Testis (tissue), 3 donors: ENCODE measurements around the gene RABL3. TPM values are rescaled to one million over a fixed set of nuclear protein-coding genes. Genes with fewer than 3 reads are reported as not detected.
"Not testable (repeated sequence)": the region's sequence is repeated elsewhere in the genome, so short reads cannot be mapped to it uniquely, and the experiment has no call there.

Source experiments
- DNase-seq: peaks from one replicate; pipeline ENCODE4 v3.0.0-alpha.2; 2019
- H3K27ac ChIP-seq, 2 donors: fragments of 200-600 bp; sonication (generic); one replicate each; pipeline ENCODE4 v1.5.1; 2019
- H3K27me3 ChIP-seq: fragments of 200-600 bp; sonication (generic); one replicate; pipeline ENCODE4 v1.5.1; 2019
- H3K36me3 ChIP-seq: fragments of 200-600 bp; sonication (generic); one replicate; pipeline ENCODE4 v1.5.1; 2017; ENCODE audit warnings: low read depth; ENCODE audit errors: missing control alignments
- H3K4me1 ChIP-seq: fragments of 200-600 bp; sonication (generic); one replicate; pipeline ENCODE4 v1.5.1; 2019
- H3K4me3 ChIP-seq, 2 donors: fragments of 200-600 bp; sonication (generic); one replicate each; pipeline ENCODE4 v1.5.1; 2017 to 2019
- H3K9me3 ChIP-seq: fragments of 200-600 bp; sonication (generic); one replicate; pipeline ENCODE4 v1.5.1; 2017
- CTCF ChIP-seq, 3 experiments: fragments of 450-650 bp in 2 of 3; fragments of 200-600 bp in 1 of 3; sonication (generic) in 1 of 3; IDR thresholded peaks; one replicate each; pipeline ENCODE4 v1.5.1; 2016 to 2019; ENCODE audit warnings: antibody characterized with exemption in 3 of 3, mild to moderate bottlenecking in 2 of 3, moderate library complexity in 1 of 3
- POLR2A ChIP-seq: fragments of 450-650 bp; IDR thresholded peaks from one replicate; pipeline ENCODE4 v1.6.1; 2017; ENCODE audit warnings: antibody characterized with exemption, mild to moderate bottlenecking, moderate library complexity
- WGBS, 2 donors: methylation state at CpG; one replicate each; pipeline ENCODE4 v1.1.5; 2018; 5-methylcytosine and 5-hydroxymethylcytosine counted together
- intact Hi-C: fragments of 100-400 bp; cut with DNase I; formaldehyde crosslinking; loops from one replicate; pipeline ENCODE4 v1.15.1; 2023; ENCODE audit warnings: low total_unique reads
- polyA plus RNA-seq: library from polyadenylated mRNA; stranded (reverse); fragments of 350-450 nt; fragmentation: Illumina TruSeq; extraction: RNeasy Lipid Tissue Mini Kit (QIAGEN cat#74804); gene quantifications from one replicate; pipeline ENCODE4 v1.2.3, GENCODE V29; 2014; ENCODE audit warnings: low read depth, low replicate concordance; ENCODE audit not compliant: insufficient read depth
- total RNA-seq, 2 donors: library from RNA; depleted of rRNA; stranded (reverse); fragments of >200 nt; gene quantifications; one replicate each; pipeline ENCODE4 v1.2.3, GENCODE V29; 2016

The RABL3 gene
- total and polyA plus RNA-seq, 3 donors from 2014 or later: 11.1 to 19.6 (median 11.3) TPM

GRCh38 chr3:120726791-120727190 is 15.5 kb downstream of the RABL3 start:
- 81 to 90% methylated on average over 1 of the region's 1 CpG for whole genome bisulfite sequencing, 2 donors
- no peak overlapping the region for H3K4me3 ChIP-seq
- DNase-seq: no peak
- no peaks in the 10 kb centered on the region for H3K36me3 ChIP-seq
- no peak for TF ChIP-seq POLR2A
- TF ChIP-seq CTCF (IDR thresholded peaks at IDR 0.05): no peak
- H3K4me1 ChIP-seq: no peaks in the 10 kb centered on the region
- H3K27me3 ChIP-seq: no peaks in the 10 kb centered on the region
- H3K9me3 ChIP-seq: no peaks in the 10 kb centered on the region
- intact Hi-C loops: no loop called here
- no peak overlapping the region for H3K27ac ChIP-seq

- DNase-seq, H3K27me3 ChIP-seq, H3K4me1 ChIP-seq, H3K27ac ChIP-seq, H3K36me3 ChIP-seq, H3K9me3 ChIP-seq, H3K4me3 ChIP-seq, intact Hi-C loops: not testable (repeated sequence)
- WGBS, 2 donors: 75 to 78% methylated on average over 20 of the region's 20 CpGs
Observed at GRCh38 chr3:120719167-120719834, 23.0 kb downstream of the RABL3 start.

GRCh38 chr3:120713262-120713661 is 29.1 kb downstream of the RABL3 start:
- no peak for TF ChIP-seq CTCF (IDR thresholded peaks at IDR 0.05)
- TF ChIP-seq POLR2A: no peak

GRCh38 chr3:120710369-120710768 is 31.9 kb downstream of the RABL3 start:
- H3K27me3 ChIP-seq: no peaks in the 10 kb centered on the region
- DNase-seq: no peak
- TF ChIP-seq CTCF (IDR thresholded peaks at IDR 0.05): no peak
- TF ChIP-seq POLR2A: no peak
- no peaks in the 10 kb centered on the region for H3K4me1 ChIP-seq
- no peaks in the 10 kb centered on the region for H3K36me3 ChIP-seq
- intact Hi-C loops: no loop called here
- H3K9me3 ChIP-seq: no peaks in the 10 kb centered on the region
- 88 to 98% methylated on average over 1 of the region's 1 CpG for WGBS, 2 donors
- no peak overlapping the region for H3K27ac ChIP-seq
- H3K4me3 ChIP-seq: no peak overlapping the region

More at GRCh38 chr3:120713262-120713661, 29.1 kb downstream of the RABL3 start:
- no peaks in the 10 kb centered on the region for H3K9me3 ChIP-seq
- no peak overlapping the region for H3K4me3 ChIP-seq
- DNase-seq: no peak
- no peaks in the 10 kb centered on the region for H3K36me3 ChIP-seq
- intact Hi-C loops: no loop called here
- no peak overlapping the region for H3K27ac ChIP-seq
- no peaks in the 10 kb centered on the region for H3K4me1 ChIP-seq
- no peaks in the 10 kb centered on the region for H3K27me3 ChIP-seq

- H3K4me1 ChIP-seq: no peaks in the 10 kb centered on the region
- H3K9me3 ChIP-seq: no peaks in the 10 kb centered on the region
- H3K4me3 ChIP-seq: no peak overlapping the region
- intact Hi-C loops: no loop called here
- H3K27ac ChIP-seq: no peak overlapping the region
- DNase-seq: no peak
- no peaks in the 10 kb centered on the region for H3K27me3 ChIP-seq
- no peaks in the 10 kb centered on the region for H3K36me3 ChIP-seq
- TF ChIP-seq POLR2A (no peak), CTCF (IDR thresholded peaks at IDR 0.05) (no peak)
Observed at GRCh38 chr3:120708408-120708807, 33.9 kb downstream of the RABL3 start.
